HPDE6-E6E7 (cell line): ENCODE results near the gene PRICKLE1.

Experiments used
- DNase-seq: peaks from one replicate; pipeline ENCODE4 v3.0.0; 2011; ENCODE audit warnings: missing footprints; ENCODE audit errors: extremely low spot score

PRICKLE1 gene

DNA sequence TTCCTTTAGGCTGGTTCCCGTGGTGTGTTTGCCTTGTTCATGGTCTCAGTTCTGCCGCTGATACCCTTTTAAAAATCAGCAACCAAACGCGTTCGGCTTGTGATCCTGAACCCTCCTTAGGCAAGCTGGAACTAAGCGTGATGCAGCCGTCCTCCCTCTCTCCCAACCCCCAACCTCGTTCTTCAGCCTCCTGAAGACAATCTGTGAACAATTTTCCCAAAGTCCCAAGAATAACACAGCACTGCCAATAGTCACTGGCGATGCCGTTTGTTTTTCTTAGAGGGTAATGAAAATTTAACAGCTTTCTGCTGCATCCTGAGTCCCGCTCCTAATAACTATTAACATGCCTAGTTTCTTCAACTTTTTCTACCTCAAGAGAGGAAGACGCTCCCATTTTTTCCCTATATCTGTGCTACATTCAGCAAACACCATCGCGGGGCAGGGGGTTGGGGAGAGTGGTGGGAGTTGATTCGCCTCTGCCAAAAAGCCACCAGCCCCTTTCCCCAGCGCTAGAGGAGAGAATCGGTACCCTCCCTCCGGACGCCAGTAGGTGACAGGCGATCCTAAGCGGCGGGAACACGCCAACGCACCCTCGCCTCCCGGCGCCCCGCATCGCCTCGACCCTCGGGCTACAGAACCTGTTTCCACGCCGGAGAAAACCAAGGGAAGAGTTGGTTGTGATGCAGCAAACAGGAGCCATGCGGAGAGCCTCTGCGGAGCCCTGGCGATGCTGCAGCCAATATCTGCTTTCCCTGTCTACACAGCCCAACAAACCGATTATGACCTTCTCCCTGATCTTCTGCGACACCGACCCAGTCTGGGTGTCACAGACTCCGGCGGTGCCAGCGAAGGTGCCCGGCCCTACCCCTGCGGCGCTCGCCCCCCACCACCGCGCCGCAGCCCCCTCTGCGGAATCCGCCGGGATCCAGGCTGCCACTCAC is 752 bp downstream of the PRICKLE1 start:
- DNase-seq = no peak

DNA sequence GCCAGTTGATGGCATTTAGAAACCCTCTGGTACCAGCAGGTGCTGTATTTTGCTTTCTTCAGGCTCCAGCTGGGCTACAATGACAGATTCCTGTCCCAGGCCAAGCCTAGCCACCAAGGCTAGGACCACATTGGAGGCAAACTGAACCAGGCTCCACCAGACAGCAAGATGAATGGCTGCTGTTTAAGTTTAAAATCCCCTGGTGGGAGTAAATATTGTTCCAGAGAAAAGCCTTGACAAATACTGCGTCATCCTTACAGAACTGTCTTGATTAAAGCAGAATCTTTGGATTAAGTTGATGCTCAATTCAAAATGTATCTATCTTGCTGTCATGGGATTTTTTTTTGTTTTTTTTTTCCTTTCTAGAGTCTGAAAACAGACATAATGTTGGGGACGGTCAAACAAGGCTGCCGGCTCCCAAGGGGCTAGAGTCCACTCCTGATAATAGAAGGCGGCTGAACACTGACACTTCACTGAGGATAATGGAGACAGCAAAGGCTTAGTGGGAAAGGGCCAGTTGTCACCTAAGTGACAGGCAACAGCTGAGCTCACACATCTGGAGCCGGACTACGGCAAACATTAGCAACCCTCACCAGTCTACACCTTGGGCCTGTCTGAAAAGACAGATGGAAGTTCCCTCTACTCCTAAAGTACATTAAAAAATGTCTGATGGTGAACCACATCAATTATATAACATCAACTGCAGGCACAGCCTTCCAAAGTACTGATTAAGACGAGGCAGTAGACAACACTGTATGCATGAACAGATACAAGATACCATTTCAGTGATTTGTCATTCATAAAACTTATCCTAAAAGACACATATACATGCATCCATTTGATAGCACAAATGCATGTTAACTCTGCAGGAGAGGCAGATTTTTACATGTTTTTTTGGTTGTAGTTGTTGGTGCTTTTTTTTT is 1.7 kb downstream of the PRICKLE1 start:
- no peak for DNase-seq

DNA sequence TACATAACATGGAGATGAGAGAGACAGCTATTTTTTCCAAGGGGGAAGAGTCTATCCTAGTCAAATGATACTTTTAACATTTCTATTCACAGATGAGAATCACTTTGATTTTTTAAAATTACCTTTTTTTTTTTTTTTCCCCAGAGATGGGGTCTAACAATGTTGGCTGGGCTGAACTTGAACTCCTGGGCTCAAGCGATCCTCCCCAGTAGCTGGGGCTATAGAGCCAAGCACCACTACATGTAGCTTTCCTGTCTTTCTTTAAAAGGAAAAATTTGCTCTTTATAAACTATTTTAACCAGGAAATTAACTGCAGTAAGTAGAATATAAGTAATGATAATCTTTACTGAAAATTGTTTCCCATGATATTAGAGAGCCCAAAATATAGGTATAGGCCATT is 3.3 kb downstream of the PRICKLE1 start:
- DNase-seq = no peak

DNA sequence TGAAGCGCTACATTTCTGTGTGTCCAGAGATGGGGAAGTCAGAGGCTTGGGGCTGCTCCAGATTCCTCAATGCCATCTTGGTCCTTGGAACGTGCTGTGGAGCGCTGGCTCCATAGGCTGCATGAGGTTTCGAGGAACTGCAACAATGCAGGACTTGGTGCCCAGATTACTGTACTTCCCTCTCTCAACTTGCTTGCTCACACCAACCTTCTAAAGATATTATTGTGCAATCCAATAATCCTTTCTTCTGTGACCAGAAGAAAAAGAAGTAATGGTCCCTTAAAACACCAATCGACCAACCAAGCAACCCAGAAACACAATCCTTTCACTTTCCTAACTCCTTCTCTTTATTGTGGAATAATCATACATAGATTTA is 3.7 kb downstream of the PRICKLE1 start:
- DNase-seq = no peak

DNA sequence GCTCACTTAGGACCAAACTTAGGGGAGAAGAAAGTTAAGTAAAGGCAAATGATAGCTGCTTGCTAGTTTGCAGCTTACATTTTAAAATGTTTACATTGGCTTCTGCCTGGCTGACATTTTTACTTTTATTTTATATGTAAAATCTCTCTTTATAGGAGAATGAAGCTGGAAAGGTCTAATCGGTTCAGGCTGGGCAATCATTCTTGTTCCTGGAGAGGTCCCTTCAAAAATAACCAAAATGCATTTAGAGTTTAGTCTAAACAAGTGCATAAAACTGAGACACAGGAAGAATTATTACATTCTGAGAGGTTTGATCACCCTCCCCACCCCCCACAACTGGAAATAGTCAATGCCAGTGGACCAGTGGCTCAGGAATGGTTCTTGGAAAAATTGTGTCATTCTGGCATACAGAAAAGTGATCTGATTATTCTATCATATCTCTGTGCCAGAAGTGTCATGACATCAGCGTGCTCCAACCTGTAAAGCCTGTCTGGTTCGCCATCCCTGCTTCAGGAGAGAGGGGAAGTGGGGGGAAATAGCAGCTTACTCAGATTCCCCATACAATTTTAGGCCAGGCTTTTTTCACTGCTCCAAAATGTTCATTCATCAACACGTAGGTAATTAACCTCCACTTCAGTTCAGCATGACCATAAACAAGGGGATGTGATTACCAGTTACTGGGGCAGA is 4.2 kb downstream of the PRICKLE1 start:
- DNase-seq = no peak

GRCh38 chr12:42584651-42585111 is 4.9 kb downstream of the PRICKLE1 start:
- no peak for DNase-seq

DNA sequence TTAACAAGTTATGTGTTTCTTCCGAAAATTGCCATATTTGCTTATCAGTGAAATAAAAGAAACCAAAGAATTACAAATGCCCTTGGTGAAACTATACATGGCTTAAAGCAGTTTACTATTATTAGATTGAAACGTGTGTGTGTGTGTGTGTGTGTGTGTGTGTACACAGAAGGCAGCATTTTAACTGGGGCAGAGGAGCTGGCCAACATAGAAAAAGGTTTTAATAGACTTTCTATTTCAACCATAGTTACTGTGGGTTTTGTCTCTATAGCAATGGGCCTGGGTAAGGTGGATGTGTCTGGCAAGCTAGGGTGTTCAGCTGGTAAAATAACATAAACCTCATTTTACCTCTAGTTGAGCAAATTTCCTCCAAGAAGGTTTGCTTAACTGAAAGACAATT is 6.5 kb downstream of the PRICKLE1 start:
- DNase-seq = no peak

DNA sequence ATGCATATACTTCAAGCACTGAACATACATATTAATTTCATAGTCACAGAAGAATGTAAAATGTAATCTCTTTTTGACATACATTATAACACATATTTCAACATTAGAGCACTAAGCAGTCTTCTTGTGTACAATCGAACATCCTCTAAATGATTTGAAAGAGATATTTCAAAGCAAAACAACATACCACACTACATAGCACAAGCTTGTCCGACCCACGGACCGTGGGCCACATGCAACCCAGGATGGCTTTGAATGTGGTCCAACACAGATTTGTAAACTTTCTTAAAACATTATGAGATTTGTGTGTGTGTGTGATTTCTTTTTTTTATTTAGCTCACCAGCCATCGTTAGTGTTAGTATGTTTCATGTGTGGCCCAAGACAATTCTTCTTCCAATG is 7.0 kb downstream of the PRICKLE1 start:
- DNase-seq = no peak

DNA sequence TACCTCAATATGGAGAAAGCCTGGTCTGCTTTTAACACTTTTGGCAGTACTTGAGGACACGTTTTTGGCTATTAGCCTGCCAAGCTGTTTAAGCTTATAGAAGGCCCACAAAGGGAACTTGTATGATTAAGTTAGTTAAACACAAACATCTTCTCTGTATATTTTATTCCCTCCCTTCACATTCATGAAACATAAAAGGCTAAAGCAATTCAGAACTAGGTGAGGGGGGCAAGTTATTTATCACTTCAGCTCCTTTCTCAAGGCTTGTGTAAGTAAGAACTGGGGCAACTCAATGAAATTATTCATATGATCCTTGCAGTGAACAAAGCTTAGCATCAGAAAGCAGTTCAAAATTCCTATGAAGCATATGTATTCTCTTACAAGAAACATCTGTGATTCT is 7.5 kb downstream of the PRICKLE1 start:
- DNase-seq = no peak

- no peak for DNase-seq
Measured at GRCh38 chr12:42576374-42576773, 13.2 kb downstream of the PRICKLE1 start.

DNA sequence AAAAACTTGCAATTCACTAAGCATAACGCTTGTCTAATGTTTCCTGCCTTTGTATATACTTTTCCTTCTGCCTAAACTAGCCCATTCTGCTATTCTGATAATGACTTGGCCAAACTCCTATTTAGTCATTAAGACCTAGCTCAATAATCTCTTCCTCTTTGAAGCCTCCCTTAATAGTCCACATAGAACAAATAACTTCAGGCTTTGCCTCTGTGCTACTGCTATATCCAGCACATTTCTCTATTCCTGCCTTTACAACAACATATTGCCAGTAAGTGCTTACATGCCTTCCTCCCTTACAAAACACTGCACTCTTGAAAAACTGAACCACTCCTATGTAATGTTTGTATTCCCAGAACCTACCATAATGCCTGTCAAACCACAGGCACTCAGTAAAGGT is 13.8 kb downstream of the PRICKLE1 start:
- no peak for DNase-seq

- no peak for DNase-seq
Measured at GRCh38 chr12:42574851-42575266, 14.7 kb downstream of the PRICKLE1 start.

GRCh38 chr12:42571327-42572009 is 18.1 kb downstream of the PRICKLE1 start:
- DNase-seq = no peak

DNA sequence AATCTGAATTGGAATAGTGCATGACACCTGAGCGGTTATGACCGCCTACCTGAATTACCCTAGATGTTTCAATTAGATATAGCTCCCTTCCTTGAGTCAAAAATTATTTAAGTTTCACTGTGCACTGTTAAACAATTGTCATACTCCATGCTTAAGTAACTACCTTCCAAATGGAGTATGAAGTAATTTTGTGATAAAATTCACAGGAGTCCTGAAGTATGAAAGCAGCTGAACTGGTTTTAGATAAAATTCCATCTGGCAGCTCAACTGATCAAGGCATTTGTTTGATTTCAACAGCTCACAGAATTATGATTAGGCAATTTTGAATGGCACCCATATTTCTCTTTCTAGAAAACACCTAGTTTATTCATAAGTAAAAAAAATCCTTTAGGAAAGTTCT is 19.5 kb downstream of the PRICKLE1 start:
- DNase-seq = no peak

- DNase-seq = no peak
Measured at GRCh38 chr12:42568952-42569915, 20.3 kb downstream of the PRICKLE1 start.

DNA sequence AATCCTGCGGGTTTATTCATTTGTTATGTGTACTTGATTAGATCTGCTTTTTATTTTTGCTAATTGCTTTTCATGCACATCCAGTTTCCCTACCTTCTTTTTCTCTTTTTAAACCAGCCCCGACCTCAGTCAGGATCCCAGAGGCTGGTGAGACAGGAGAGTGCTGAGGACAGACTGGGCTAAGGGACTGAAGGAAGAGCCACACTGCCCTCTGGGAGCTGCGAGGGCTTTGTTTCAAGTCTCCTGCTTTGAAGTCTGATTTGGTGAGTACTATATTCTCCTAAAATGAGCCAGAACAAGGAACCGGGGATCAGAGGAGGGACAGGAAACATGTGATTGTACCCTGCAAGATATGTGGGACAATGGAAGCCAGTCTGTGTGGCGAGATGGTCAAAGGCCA is 23.9 kb downstream of the PRICKLE1 start:
- DNase-seq = no peak

GRCh38 chr12:42564996-42565395 is 24.6 kb downstream of the PRICKLE1 start:
- DNase-seq = no peak

- no peak for DNase-seq
Measured at GRCh38 chr12:42564556-42564955, 25.0 kb downstream of the PRICKLE1 start.

DNA sequence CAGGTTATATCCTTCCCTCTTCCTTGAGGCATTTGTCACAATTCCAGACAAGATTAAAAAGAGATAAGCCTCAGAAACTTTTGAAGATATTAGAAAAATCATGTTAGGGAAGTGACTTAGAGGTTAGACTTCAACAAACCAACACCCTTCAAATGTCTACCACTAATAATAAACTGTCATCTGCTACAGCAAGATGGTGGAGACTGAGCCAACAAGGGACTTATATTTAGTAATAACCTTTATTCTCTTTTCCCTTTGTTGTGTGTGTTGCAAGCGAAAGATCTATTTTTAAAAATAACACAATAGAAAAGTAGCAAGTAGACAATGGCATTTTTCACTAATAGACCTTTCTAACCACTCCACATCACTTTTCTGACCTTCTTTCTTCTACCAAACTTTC is 28.6 kb downstream of the PRICKLE1 start:
- DNase-seq = no peak

DNA sequence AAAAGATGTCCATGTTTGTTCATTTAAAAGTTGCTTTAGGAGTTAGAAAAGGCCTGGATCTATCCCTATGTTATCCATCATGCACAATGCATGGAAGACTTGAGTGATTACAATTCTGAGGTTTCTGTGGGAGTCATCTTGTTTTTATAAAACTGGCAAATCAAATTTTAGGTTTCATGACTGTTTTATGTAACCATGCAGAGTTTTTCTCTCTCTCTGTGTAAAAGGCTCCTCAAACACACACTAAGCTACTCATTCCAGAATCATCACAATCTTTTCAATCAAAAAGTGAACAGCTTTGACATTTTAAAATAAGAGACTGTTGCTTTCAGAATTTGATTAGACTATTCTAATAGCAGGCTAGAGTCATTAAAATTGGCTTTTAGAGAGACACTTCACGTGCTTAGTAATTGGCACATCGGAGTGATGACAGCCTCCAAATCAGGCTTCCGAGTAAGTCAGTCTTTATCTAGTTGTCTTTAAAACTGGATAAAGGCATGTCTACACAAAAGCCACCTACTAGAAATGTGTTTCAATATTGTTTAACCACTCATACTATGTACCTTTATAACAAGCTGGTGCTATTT is 31.9 kb downstream of the PRICKLE1 start:
- no peak for DNase-seq
